Keratinocyte (primary cell): ENCODE measurements around the gene WNT9A. TPM values are rescaled to one million over a fixed set of nuclear protein-coding genes. Genes with fewer than 3 reads are reported as not detected.

Source experiments
- DNase-seq: peaks from one replicate; pipeline ENCODE4 v3.0.0-alpha.2; 2011; ENCODE audit warnings: low read depth, missing footprints, low spot score
- FAIRE-seq: peaks from 2 replicates; lab custom pipeline; 2011; peaks lifted over from hg19 to GRCh38; lab: Jason Lieb, UNC
- H2AFZ ChIP-seq: 2 replicates; pipeline ENCODE4 v1.6.0; 2012; ENCODE audit warnings: low read length, control low read depth, inconsistent platforms; ENCODE audit not compliant: control insufficient read depth
- H3K27ac ChIP-seq: 2 replicates; pipeline ENCODE4 v1.5.1; 2011; ENCODE audit warnings: low read length; ENCODE audit not compliant: control insufficient read depth, insufficient read depth
- H3K27me3 ChIP-seq: 3 replicates; pipeline ENCODE4 v1.6.0; 2011; ENCODE audit warnings: low read length; ENCODE audit not compliant: control insufficient read depth, insufficient read depth; ENCODE audit errors: extremely low read depth
- H3K36me3 ChIP-seq, 2 experiments: 2 replicates in 1 of 2; 3 replicates in 1 of 2; pipeline ENCODE4 v1.5.1; 2011; ENCODE audit warnings: low read length in 2 of 2, mild to moderate bottlenecking in 1 of 2; ENCODE audit not compliant: control insufficient read depth in 2 of 2, insufficient read depth in 2 of 2; ENCODE audit errors: extremely low read depth in 1 of 2
- H3K4me1 ChIP-seq: 3 replicates; pipeline ENCODE4 v1.5.1; 2011; ENCODE audit warnings: low read length; ENCODE audit not compliant: control insufficient read depth, insufficient read depth; ENCODE audit errors: extremely low read depth
- H3K4me2 ChIP-seq: 3 replicates; pipeline ENCODE4 v1.6.0; 2011; ENCODE audit warnings: low read depth, low read length; ENCODE audit not compliant: control insufficient read depth, insufficient read depth; ENCODE audit errors: extremely low read depth
- H3K4me3 ChIP-seq, 3 experiments: fragments of 200-600 bp in 1 of 3; sonication (generic) in 1 of 3; 2 replicates in 2 of 3; 3 replicates in 1 of 3; pipeline ENCODE4 v1.5.1; 2011 to 2016; ENCODE audit warnings: low read length in 3 of 3, mild to moderate bottlenecking in 3 of 3, control low read depth in 2 of 3, inconsistent platforms in 1 of 3, low read depth in 1 of 3, mixed read lengths in 1 of 3, mixed run types in 1 of 3, moderate library complexity in 1 of 3; ENCODE audit not compliant: control insufficient read depth in 2 of 3, insufficient read depth in 2 of 3; ENCODE audit errors: extremely low read depth in 1 of 3
- H3K79me2 ChIP-seq: 2 replicates; pipeline ENCODE4 v1.6.0; 2012; ENCODE audit warnings: low read length; ENCODE audit not compliant: control insufficient read depth, insufficient read depth
- H3K9ac ChIP-seq: 3 replicates; pipeline ENCODE4 v1.6.0; 2011; ENCODE audit warnings: low read length; ENCODE audit not compliant: control insufficient read depth, insufficient read depth; ENCODE audit errors: extremely low read depth
- H3K9me1 ChIP-seq: 3 replicates; pipeline ENCODE4 v1.6.0; 2011; ENCODE audit warnings: low read length; ENCODE audit not compliant: control insufficient read depth, insufficient read depth; ENCODE audit errors: extremely low read depth
- H3K9me3 ChIP-seq: 2 replicates; pipeline ENCODE4 v1.5.1; 2012; ENCODE audit warnings: low read depth, low read length; ENCODE audit not compliant: control insufficient read depth
- H4K20me1 ChIP-seq: 3 replicates; pipeline ENCODE4 v1.6.0; 2011; ENCODE audit warnings: low read length; ENCODE audit not compliant: control insufficient read depth, insufficient read depth; ENCODE audit errors: extremely low read depth
- EZH2 ChIP-seq: IDR thresholded peaks from one replicate; pipeline ENCODE4 v1.6.1; 2012; ENCODE audit warnings: inconsistent platforms, mild to moderate bottlenecking, low read length, moderate library complexity
- dilution Hi-C: fragments of 300-500 bp; cut with MboI; formaldehyde crosslinking; loops from one replicate; pipeline ENCODE4 v1.7.0; 2020; ENCODE audit warnings: low sequenced_read_pairs; ENCODE audit not compliant: extremely low pct_ligation_motif_present
- polyA plus RNA-seq, 5 experiments: library from polyadenylated mRNA; depleted of rRNA in 3 of 5; stranded (reverse) in 3 of 5; stranded (forward) in 1 of 5; unstranded in 1 of 5; fragments of >200 nt; gene quantifications; 1 replicate in 1 of 5; 2 replicates in 3 of 5; 3 replicates in 1 of 5; pipeline versions ENCODE4 v1.2.1 to v1.2.3, GENCODE V29; 2011 to 2012; ENCODE audit warnings: missing spikeins in 2 of 5, low read depth in 1 of 5, low replicate concordance in 1 of 5
- small RNA-seq, 3 experiments: library from RNA; depleted of rRNA; stranded (forward); fragments of <200 nt; gene quantifications; one replicate each; pipeline ENCODE3, GENCODE V24; 2012; ENCODE audit warnings: low read depth in 3 of 3, low replicate concordance in 1 of 3; ENCODE audit not compliant: insufficient read length in 3 of 3
- TF ChIP-seq, protein P1 (sequence below), 3 experiments: IDR thresholded peaks in 1 of 3; conservative IDR thresholded peaks in 1 of 3; optimal IDR thresholded peaks in 1 of 3; 2 replicates in 2 of 3; 3 replicates in 1 of 3; pipeline versions ENCODE3 to v1.5.1; 2011; ENCODE audit warnings: low read length in 3 of 3, mild to moderate bottlenecking in 3 of 3, moderate library complexity in 2 of 3, control low read depth in 1 of 3, inconsistent platforms in 1 of 3; ENCODE audit not compliant: insufficient read depth in 2 of 3; ENCODE audit errors: extremely low read depth in 1 of 3

The WNT9A gene
- polyA plus RNA-seq, 1 donor (not counting 4 experiments of a cell fraction or from before 2014, with no cell fraction given) = 1.7 TPM

- Histone ChIP-seq H3K27ac (no peak overlapping the region), H3K4me3 (no peak overlapping the region), H3K9me1 (no peaks in the 10 kb centered on the region), H3K79me2 (no peaks in the 10 kb centered on the region), H3K4me2 (no peak overlapping the region), H3K4me1 (no peaks in the 10 kb centered on the region), H3K9ac (no peak overlapping the region), H3K27me3 (peaks cover 13% of the 10 kb centered on the region), H4K20me1 (no peaks in the 10 kb centered on the region), H3K9me3 (no peaks in the 10 kb centered on the region), H3K36me3 (no peaks in the 10 kb centered on the region), H2AFZ (no peak overlapping the region)
- FAIRE-seq = no peak
- TF ChIP-seq, protein P1, sequence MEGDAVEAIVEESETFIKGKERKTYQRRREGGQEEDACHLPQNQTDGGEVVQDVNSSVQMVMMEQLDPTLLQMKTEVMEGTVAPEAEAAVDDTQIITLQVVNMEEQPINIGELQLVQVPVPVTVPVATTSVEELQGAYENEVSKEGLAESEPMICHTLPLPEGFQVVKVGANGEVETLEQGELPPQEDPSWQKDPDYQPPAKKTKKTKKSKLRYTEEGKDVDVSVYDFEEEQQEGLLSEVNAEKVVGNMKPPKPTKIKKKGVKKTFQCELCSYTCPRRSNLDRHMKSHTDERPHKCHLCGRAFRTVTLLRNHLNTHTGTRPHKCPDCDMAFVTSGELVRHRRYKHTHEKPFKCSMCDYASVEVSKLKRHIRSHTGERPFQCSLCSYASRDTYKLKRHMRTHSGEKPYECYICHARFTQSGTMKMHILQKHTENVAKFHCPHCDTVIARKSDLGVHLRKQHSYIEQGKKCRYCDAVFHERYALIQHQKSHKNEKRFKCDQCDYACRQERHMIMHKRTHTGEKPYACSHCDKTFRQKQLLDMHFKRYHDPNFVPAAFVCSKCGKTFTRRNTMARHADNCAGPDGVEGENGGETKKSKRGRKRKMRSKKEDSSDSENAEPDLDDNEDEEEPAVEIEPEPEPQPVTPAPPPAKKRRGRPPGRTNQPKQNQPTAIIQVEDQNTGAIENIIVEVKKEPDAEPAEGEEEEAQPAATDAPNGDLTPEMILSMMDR (optimal IDR thresholded peaks at IDR 0.05 in 1 of 3, IDR thresholded peaks at IDR 0.05 in 1 of 3, conservative IDR thresholded peaks at IDR 0.05 in 1 of 3; ENCODE audit: extremely low read depth in 1 of 3, insufficient read depth in 2 of 3, low read length in 3 of 3) = no peak
- no peak for TF ChIP-seq EZH2
- dilution Hi-C loops = no loop called here
- no peak for DNase-seq
These were observed 78.4 kb downstream of the WNT9A start for GRCh38 chr1:227869279-227869842.

Small RNA genes within 50 kb of the gene (small RNA-seq; reads per million reads assigned to genes)
- 0.07 to 3.3 (median 0.75) reads per million in 3 experiments for gene MIR5008
- gene SEPT14P17 = 0 reads per million in 3 experiments

Other genes starting within 250 kb of the WNT9A start
- 17.1 to 25.0 TPM (median 19.5 TPM) in 3 replicates for gene JMJD4, start 212.6 kb downstream of the WNT9A start, polyA plus RNA-seq
- 19.3 to 30.4 TPM (median 24.8 TPM) in 3 replicates for gene SNAP47, start 212.5 kb downstream of the WNT9A start, polyA plus RNA-seq
- not detected in 3 replicates for gene PRSS38, start 132.3 kb downstream of the WNT9A start, polyA plus RNA-seq
- 0.07 to 0.15 TPM (median 0.07 TPM) in 3 replicates for gene WNT3A, start 59.1 kb upstream of the WNT9A start, polyA plus RNA-seq
- gene ARF1, start 134.8 kb upstream of the WNT9A start, polyA plus RNA-seq = 295 to 451 TPM (median 325 TPM) in 3 replicates
- gene C1orf35, start 155.4 kb upstream of the WNT9A start, polyA plus RNA-seq = 8.2 to 11.9 TPM (median 10.0 TPM) in 3 replicates
- 28.4 to 53.7 TPM (median 49.3 TPM) in 3 replicates for gene MRPL55, start 161.4 kb upstream of the WNT9A start, polyA plus RNA-seq
- 412 to 877 TPM (median 450 TPM) in 3 replicates for gene GUK1, start 192.3 kb upstream of the WNT9A start, polyA plus RNA-seq
- 0.37 to 0.63 TPM (median 0.58 TPM) in 3 replicates for gene GJC2, start 202.0 kb upstream of the WNT9A start, polyA plus RNA-seq
- 1.5 to 3.4 TPM (median 2.8 TPM) in 3 replicates for gene IBA57, start 217.9 kb upstream of the WNT9A start, polyA plus RNA-seq